ENCODE results near the gene IL22RA1. TPM values are rescaled to one million over a fixed set of nuclear protein-coding genes. Genes with fewer than 3 reads are reported as not detected.

Gene IL22RA1
- total and polyA plus RNA-seq, 2 donors, result 0.11 TPM; not detected in 1

Other genes with a start within 250 kb of the IL22RA1 start
- gene CNR2, start 229.8 kb downstream of the IL22RA1 start, total RNA-seq, result 0.11 TPM
- not detected for gene CNR2, start 229.8 kb downstream of the IL22RA1 start, polyA plus RNA-seq
- gene PNRC2, start 183.3 kb downstream of the IL22RA1 start, total RNA-seq, result 156 TPM
- gene PNRC2, start 183.3 kb downstream of the IL22RA1 start, polyA plus RNA-seq, result 94.0 TPM
- gene SRSF10, start 162.8 kb downstream of the IL22RA1 start, total RNA-seq, result 155 TPM
- gene SRSF10, start 162.8 kb downstream of the IL22RA1 start, polyA plus RNA-seq, result 50.7 TPM
- gene MYOM3, start 31.0 kb downstream of the IL22RA1 start, total RNA-seq, result 7.7 TPM
- 0.29 TPM for gene MYOM3, start 31.0 kb downstream of the IL22RA1 start, polyA plus RNA-seq
- 0.79 TPM for gene IFNLR1, start 44.1 kb upstream of the IL22RA1 start, total RNA-seq
- 0.51 TPM for gene IFNLR1, start 44.1 kb upstream of the IL22RA1 start, polyA plus RNA-seq
- 15.1 TPM for gene GRHL3, start 176.2 kb upstream of the IL22RA1 start, total RNA-seq
- 7.6 TPM for gene GRHL3, start 176.2 kb upstream of the IL22RA1 start, polyA plus RNA-seq

All from urinary bladder (tissue), 2 donors.